Muscle layer of duodenum (tissue), 2 donors: ENCODE measurements around the gene CLSTN1.
"Not testable (repeated sequence)": the region's sequence is repeated elsewhere in the genome, so short reads cannot be mapped to it uniquely, and the experiment has no call there.

Experiments
- H3K27ac ChIP-seq: one replicate; pipeline ENCODE4 v1.7.0; 2013; ENCODE audit warnings: mild to moderate bottlenecking, low read length
- H3K27me3 ChIP-seq: one replicate; pipeline ENCODE4 v1.7.0; 2013; ENCODE audit warnings: low read depth, mild to moderate bottlenecking, control low read depth, low read length
- H3K36me3 ChIP-seq, 2 donors: one replicate each; pipeline ENCODE4 v1.7.0; 2013; ENCODE audit warnings: low read length in 2 of 2, control low read depth in 1 of 2, mild to moderate bottlenecking in 1 of 2; ENCODE audit not compliant: insufficient read depth in 2 of 2, control insufficient read depth in 1 of 2
- H3K4me1 ChIP-seq, 2 donors: one replicate each; pipeline ENCODE4 v1.7.0; 2013; ENCODE audit warnings: low read length in 2 of 2, mild to moderate bottlenecking in 2 of 2, control low read depth in 1 of 2, moderate library complexity in 1 of 2; ENCODE audit not compliant: insufficient read depth in 2 of 2, control insufficient read depth in 1 of 2
- H3K4me3 ChIP-seq, 2 donors: one replicate each; pipeline ENCODE4 v1.7.0; 2013; ENCODE audit warnings: low read length in 2 of 2, low read depth in 1 of 2, mild to moderate bottlenecking in 1 of 2
- H3K9me3 ChIP-seq, 2 donors: one replicate each; pipeline ENCODE4 v1.7.0; 2013; ENCODE audit warnings: low read length in 2 of 2, control low read depth in 1 of 2, mild to moderate bottlenecking in 1 of 2; ENCODE audit not compliant: control insufficient read depth in 1 of 2
- donor health status: healthy.

Gene CLSTN1

DNA sequence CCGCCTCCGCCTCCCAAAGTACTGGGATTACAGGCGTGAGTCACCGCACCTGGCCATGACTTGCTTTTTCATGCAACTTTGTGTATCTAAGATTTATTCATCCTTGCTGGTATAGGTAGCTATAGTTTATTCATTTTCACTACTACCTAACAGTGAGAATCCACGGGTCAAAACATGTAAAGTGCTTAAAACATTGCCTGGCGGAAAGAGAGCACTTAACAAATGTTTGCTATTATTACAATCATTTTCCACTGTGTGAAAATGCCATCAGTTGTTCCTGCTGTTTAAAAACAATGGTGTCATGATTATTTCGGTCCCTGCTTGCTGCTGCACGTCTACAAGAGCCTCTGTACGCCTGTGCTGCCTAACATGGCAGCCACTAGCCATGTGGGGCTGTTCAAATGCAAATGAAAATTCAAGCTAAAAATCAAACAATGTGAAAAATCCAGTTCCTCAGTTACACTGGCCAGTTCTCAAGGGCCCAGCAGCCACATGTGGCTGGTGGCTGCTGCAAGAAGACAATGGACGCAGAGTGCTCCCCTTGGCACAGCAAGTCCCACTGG is 65.1 kb downstream of the CLSTN1 start:
- no peak overlapping the region for H3K4me3 ChIP-seq
- H3K36me3 ChIP-seq: peaks cover 0 to 4% of the 10 kb centered on the region in 2 donors
- no peaks in the 10 kb centered on the region for H3K9me3 ChIP-seq
- no peak overlapping the region for H3K27ac ChIP-seq
- peaks cover 0 to 15% of the 10 kb centered on the region in 2 donors for H3K4me1 ChIP-seq
- H3K27me3 ChIP-seq: no peaks in the 10 kb centered on the region

DNA sequence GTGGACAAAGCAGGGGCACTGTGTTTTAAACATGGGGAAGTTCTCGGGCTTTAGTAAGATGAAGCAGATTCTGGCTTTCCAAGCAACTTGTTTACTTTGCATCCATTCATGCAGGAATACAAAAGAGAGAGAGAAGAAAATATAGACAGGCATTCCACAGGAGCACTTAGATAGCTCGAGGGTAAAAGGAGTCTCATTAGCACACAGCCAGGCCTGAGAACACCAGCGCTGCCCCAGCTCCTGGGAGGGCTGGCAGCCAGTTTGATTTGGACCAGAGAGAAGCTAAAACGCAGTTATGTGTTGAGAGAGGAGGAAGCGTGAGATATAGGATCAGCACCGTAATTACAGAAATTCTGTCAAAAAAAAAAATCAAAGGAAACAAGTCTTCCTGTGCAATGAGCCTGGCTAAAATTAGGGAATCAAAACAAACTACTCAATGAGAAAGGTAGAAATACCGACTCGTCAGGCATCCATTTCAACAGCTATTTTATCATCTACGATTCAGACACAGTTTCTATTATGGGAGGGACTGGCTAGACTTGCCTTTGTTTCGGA is 68.2 kb downstream of the CLSTN1 start:
- peaks cover 9 to 11% of the 10 kb centered on the region in 2 donors for H3K36me3 ChIP-seq
- no peaks in the 10 kb centered on the region for H3K9me3 ChIP-seq

DNA sequence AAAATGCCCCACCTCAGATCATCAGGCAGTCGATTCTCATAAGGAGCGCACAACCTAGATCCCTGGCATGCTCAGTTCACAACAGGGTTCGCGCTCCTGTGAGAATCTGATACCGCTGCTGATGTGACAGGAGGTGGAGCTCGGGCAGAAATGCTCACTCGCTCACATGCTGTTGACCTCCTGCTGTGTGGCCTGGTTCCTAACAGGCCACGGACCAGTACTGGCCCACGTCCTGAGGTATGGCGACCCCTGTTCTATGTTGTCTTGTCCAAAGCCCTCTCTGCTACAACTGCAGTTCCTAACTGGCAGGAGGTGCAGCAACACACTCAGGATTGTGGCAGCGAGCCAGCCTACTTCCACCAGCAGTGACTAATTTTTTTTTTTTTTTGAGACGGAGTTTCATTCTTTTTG is 70.6 kb downstream of the CLSTN1 start:
- no peak overlapping the region for H3K4me3 ChIP-seq
- H3K4me1 ChIP-seq: peaks cover 0 to 8% of the 10 kb centered on the region in 2 donors
- H3K36me3 ChIP-seq: peaks cover 20 to 28% of the 10 kb centered on the region in 2 donors
- no peak overlapping the region for H3K27ac ChIP-seq
- H3K27me3 ChIP-seq: no peaks in the 10 kb centered on the region
- H3K9me3 ChIP-seq: no peaks in the 10 kb centered on the region

More for the DNA sequence above, 68.2 kb downstream of the CLSTN1 start:
- no peaks in the 10 kb centered on the region for H3K27me3 ChIP-seq
- H3K27ac ChIP-seq: no peak overlapping the region
- no peak overlapping the region for H3K4me3 ChIP-seq
- H3K4me1 ChIP-seq: peaks cover 0 to 15% of the 10 kb centered on the region in 2 donors

DNA sequence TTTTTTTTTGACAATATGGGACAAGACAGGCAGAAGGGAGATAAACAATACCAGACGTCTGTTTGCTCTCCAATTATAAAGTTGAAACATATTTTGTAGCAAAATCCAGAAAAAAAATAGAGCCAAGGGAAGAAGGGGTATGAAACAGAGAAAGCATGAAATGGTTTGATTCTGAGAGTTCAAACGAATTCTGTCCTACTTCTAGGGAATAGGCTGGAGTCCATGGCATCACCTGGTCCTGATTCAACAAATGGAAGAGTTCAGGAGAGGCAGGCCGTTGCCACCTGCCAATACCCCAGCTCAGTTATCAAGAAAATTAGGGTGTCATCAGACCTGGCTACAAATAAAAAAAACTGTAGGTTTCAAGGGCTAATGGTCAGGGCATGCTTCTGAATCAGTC is 71.8 kb downstream of the CLSTN1 start:
- Histone ChIP-seq H3K36me3 (peaks cover 20 to 32% of the 10 kb centered on the region in 2 donors), H3K27ac (no peak overlapping the region), H3K4me3 (no peak overlapping the region), H3K4me1 (peaks cover 0 to 8% of the 10 kb centered on the region in 2 donors), H3K27me3 (no peaks in the 10 kb centered on the region), H3K9me3 (no peaks in the 10 kb centered on the region)

DNA sequence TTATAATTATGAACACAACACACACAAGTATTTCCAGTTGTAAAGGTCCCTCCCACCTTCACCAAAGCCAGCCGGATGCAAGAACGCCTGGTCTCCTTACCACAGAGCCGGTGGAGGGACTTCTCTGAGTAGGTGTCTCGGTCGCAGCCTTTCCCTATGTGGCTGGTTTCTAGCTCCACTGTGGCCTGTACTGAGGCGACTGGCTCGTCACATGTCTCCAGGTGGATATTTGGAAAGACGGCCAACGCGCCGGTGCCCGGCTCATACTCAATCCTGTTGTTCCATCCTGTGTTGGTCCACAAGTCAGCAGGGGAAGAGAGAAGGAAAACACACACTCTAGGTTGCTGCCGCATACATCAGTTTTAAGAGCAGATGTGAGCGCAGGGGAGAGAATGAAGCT is 74.4 kb downstream of the CLSTN1 start:
- peaks cover 24 to 36% of the 10 kb centered on the region in 2 donors for H3K36me3 ChIP-seq
- H3K27me3 ChIP-seq: no peaks in the 10 kb centered on the region
- no peak overlapping the region for H3K27ac ChIP-seq

DNA sequence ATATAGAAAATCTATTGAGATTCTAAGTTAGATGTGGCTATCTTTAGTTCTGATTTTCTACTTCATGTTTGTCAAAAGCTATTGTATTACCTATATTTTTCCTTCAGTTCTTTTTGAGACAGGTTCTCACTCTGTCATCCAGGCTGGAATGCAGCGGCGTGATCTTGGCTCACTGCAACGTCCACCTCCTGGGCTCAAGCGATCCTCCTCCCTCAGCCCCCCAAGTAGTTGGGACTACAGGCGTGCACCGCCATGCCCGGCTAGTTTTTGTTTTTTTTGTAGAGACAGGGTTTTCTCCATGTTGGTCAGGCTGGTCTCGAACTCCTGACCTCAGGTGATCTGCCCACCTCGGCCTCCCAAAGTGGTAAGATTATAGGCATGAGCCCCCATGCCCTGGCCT is 75.4 kb downstream of the CLSTN1 start:
- not testable (repeated sequence) for H3K27me3 ChIP-seq, H3K4me3 ChIP-seq, H3K27ac ChIP-seq, H3K4me1 ChIP-seq, H3K9me3 ChIP-seq
- H3K36me3 ChIP-seq: peaks cover 28 to 46% of the 10 kb centered on the region in 2 donors

More for the DNA sequence above, 74.4 kb downstream of the CLSTN1 start:
- Histone ChIP-seq H3K9me3 (no peaks in the 10 kb centered on the region), H3K4me3 (no peak overlapping the region), H3K4me1 (no peaks in the 10 kb centered on the region)

DNA sequence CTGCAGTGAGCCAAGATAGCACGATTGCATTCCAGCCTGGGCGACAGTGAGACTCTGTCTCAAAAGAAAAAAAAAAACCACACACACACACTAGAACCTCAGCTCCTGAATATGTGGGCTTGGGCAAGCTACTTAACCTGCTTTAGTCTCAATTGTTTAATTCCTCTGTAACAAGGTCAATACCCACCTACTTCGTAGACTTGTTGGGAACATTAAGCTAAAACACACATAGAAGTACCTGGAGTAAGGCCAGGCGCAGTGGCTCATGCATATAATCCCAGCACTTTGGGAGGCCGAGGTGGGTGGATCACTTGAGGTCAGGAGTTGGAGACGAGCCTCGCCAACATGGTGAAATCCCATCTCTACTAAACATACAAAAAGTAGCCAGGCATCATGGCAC is 77.1 kb downstream of the CLSTN1 start:
- no peak overlapping the region for H3K4me3 ChIP-seq
- no peaks in the 10 kb centered on the region for H3K27me3 ChIP-seq
- no peaks in the 10 kb centered on the region for H3K4me1 ChIP-seq
- no peaks in the 10 kb centered on the region for H3K9me3 ChIP-seq
- H3K36me3 ChIP-seq: peaks cover 33 to 53% of the 10 kb centered on the region in 2 donors
- H3K27ac ChIP-seq: no peak overlapping the region

DNA sequence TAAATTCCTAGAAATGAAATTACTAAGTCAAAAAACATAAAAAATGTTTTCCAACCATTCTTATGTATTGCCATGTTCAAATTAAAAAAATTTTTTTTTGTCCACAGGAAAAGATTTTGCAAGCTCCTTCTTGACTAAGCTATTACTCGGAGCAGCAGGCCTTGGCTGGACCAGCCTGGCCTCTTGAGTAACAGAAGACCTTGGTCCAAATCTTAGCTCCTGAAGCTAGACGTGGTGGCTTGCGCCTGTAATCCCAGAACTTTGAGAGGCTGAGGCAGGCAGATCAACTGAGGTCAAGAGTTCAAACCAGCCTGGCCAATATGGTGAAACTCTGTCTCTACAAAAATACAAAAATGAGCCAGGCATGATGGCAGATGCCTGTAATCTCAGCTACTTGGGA is 77.6 kb downstream of the CLSTN1 start:
- no peaks in the 10 kb centered on the region for H3K4me1 ChIP-seq
- no peaks in the 10 kb centered on the region for H3K27me3 ChIP-seq
- no peak overlapping the region for H3K27ac ChIP-seq
- H3K36me3 ChIP-seq: peaks cover 30 to 50% of the 10 kb centered on the region in 2 donors
- no peak overlapping the region for H3K4me3 ChIP-seq
- no peaks in the 10 kb centered on the region for H3K9me3 ChIP-seq

DNA sequence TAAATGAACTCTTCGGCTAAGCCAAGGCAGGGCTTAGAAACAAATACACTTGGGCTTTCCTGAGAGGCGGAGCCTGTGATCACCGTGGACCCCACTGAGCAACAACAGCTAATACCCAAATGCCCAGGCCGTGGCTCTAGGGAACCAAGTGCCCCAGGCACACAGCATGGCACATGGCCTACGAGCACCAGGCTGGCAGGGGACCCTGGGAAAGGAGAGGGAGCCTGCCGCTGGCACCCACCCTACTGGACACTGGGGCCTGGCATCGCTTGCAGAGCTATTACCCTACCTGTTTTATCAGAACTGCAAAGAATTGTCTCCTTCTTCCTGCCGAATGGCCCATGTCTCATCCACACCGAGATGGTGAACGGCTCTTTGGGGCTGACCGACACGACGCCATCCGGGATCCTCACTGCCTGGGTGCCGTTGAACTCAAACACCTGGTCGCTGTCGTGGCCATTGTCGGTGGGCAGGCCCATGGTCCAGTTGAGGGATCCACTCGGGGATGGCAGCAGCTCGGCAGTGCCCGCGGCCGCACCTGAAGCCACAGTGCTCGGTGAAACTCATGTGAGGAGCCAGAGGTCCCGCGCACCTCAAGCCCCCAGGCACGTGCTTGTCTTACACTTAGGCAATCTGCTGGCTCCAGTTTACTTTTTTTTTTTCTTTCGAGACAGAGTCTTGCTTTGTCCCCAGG is 79.5 kb downstream of the CLSTN1 start:
- Histone ChIP-seq H3K36me3 (peaks cover 32 to 55% of the 10 kb centered on the region in 2 donors), H3K27ac (no peak overlapping the region), H3K27me3 (no peaks in the 10 kb centered on the region), H3K9me3 (no peaks in the 10 kb centered on the region), H3K4me1 (no peaks in the 10 kb centered on the region), H3K4me3 (no peak overlapping the region)

DNA sequence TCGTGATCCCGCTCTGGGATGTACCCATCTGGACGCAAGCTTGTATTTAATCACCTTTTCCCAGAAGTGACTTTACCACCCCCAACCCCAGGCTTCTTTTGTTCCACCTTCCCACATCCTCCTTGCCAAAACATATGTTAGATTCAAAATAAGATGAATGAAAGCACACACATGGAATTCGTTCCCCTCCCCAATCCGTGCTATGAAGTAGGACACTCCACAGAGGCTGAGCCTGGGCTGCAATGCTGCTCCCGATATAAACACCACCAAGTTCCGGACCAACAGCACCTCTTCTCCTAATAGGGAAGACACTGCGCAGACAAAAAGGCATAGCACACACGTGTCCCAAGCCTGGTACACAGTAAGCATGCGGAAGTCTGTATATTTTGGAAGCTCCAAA is 86.1 kb downstream of the CLSTN1 start:
- no peaks in the 10 kb centered on the region for H3K9me3 ChIP-seq
- H3K27me3 ChIP-seq: no peaks in the 10 kb centered on the region
- H3K4me1 ChIP-seq: peaks cover 0 to 8% of the 10 kb centered on the region in 2 donors
- H3K4me3 ChIP-seq: no peak overlapping the region
- no peak overlapping the region for H3K27ac ChIP-seq
- H3K36me3 ChIP-seq: peaks cover 57 to 71% of the 10 kb centered on the region in 2 donors

DNA sequence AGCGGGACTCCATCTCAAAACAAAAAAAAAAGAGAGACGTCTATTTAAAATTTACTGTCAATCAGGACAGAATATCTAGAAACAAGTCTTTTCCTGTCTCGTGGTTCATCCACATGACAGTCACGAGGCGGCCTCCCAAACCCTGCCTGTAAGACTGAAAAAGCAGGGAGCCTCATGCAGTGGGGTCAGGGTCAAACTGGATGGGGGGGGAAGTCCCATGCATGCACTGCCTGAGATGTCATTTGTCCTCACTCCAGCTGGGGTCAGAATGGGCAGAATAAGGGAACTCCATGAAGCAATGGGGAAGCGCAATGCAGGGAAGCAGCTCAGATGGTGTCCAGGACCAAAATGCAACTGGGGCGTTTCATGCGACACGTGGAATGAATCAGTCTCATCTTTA is 86.7 kb downstream of the CLSTN1 start:
- Histone ChIP-seq H3K4me3 (no peak overlapping the region), H3K4me1 (peaks cover 0 to 8% of the 10 kb centered on the region in 2 donors), H3K27ac (no peak overlapping the region), H3K27me3 (no peaks in the 10 kb centered on the region), H3K9me3 (no peaks in the 10 kb centered on the region), H3K36me3 (peaks cover 61 to 76% of the 10 kb centered on the region in 2 donors)
